HEK293T (cell line): ENCODE measurements around the gene CDADC1.

ENCODE experiments used
- CTCF ChIA-PET: fragments of 350-600 bp; formaldehyde crosslinking; extraction: SDS; loops from one replicate; lab custom pipeline; 2021; ENCODE audit warnings: antibody characterized with exemption, inconsistent platforms; lab: Yijun Ruan, JAX
- POLR2A ChIA-PET: fragments of 350-600 bp; formaldehyde crosslinking; extraction: SDS; loops from one replicate; lab custom pipeline; 2020; ENCODE audit warnings: antibody characterized with exemption, inconsistent platforms; lab: Yijun Ruan, JAX
- DNase-seq: peaks from one replicate; pipeline ENCODE4 v3.0.0; 2012; ENCODE audit warnings: mixed read lengths; ENCODE audit errors: extremely low spot score
- ARNT ChIP-seq: fragments of 450-650 bp; IDR thresholded peaks from 2 replicates; pipeline ENCODE4 v1.6.1; 2017; ENCODE audit warnings: mild to moderate bottlenecking
- BHLHE40 ChIP-seq: fragments of 450-650 bp; IDR thresholded peaks from 2 replicates; pipeline ENCODE4 v1.6.1; 2016; ENCODE audit warnings: mild to moderate bottlenecking, moderate library complexity, borderline replicate concordance
- CTBP1 ChIP-seq: fragments of 450-650 bp; IDR thresholded peaks from 2 replicates; pipeline ENCODE4 v1.6.1; 2016; ENCODE audit warnings: borderline replicate concordance
- ELF4 ChIP-seq: fragments of 450-650 bp; IDR thresholded peaks from 2 replicates; pipeline ENCODE4 v1.6.1; 2017; ENCODE audit warnings: antibody characterized with exemption
- FOXA1 ChIP-seq: fragments of 450-650 bp; IDR thresholded peaks from 2 replicates; pipeline ENCODE4 v1.6.1; 2016; ENCODE audit warnings: mild to moderate bottlenecking
- FOXK2 ChIP-seq: fragments of 450-650 bp; IDR thresholded peaks from 2 replicates; pipeline ENCODE4 v1.6.1; 2016; ENCODE audit warnings: mild to moderate bottlenecking
- FOXM1 ChIP-seq: fragments of 450-650 bp; IDR thresholded peaks from 2 replicates; pipeline ENCODE4 v1.6.1; 2017; ENCODE audit warnings: mild to moderate bottlenecking, borderline replicate concordance
- HDGF ChIP-seq: fragments of 450-650 bp; IDR thresholded peaks from 2 replicates; pipeline ENCODE4 v1.6.1; 2017; ENCODE audit warnings: antibody characterized with exemption, borderline replicate concordance
- L3MBTL2 ChIP-seq: fragments of 450-650 bp; conservative IDR thresholded peaks from 2 replicates; pipeline ENCODE4 v1.6.1; 2016; ENCODE audit warnings: mild to moderate bottlenecking
- LEF1 ChIP-seq: fragments of 450-650 bp; IDR thresholded peaks from 2 replicates; pipeline ENCODE4 v1.6.1; 2017; ENCODE audit warnings: mild to moderate bottlenecking, borderline replicate concordance
- NFRKB ChIP-seq: fragments of 450-650 bp; IDR thresholded peaks from 2 replicates; pipeline ENCODE4 v1.6.1; 2016; ENCODE audit warnings: mild to moderate bottlenecking, moderate library complexity
- PKNOX1 ChIP-seq: fragments of 450-650 bp; IDR thresholded peaks from 2 replicates; pipeline ENCODE4 v1.6.1; 2016
- SP1 ChIP-seq: fragments of 450-650 bp; IDR thresholded peaks from 2 replicates; pipeline ENCODE4 v1.6.1; 2017
- SUZ12 ChIP-seq: fragments of 450-650 bp; IDR thresholded peaks from 2 replicates; pipeline ENCODE4 v1.6.1; 2016; ENCODE audit warnings: mild to moderate bottlenecking
- TARDBP ChIP-seq: fragments of 450-650 bp; IDR thresholded peaks from 2 replicates; pipeline ENCODE4 v1.6.1; 2016
- ZNF384 ChIP-seq: fragments of 450-650 bp; IDR thresholded peaks from 2 replicates; pipeline ENCODE4 v1.6.1; 2016

Gene CDADC1

GRCh38 chr13:49305792-49306425, 58.2 kb downstream of the CDADC1 start:
- TF ChIP-seq PKNOX1 (no peak), ZNF384 (no peak), ARNT (no peak), CTBP1 (no peak), BHLHE40 (no peak), ELF4 (no peak), L3MBTL2 (no peak), HDGF (no peak), SUZ12 (no peak), LEF1 (no peak), FOXM1 (no peak), FOXA1 (no peak), FOXK2 (no peak), SP1 (no peak), TARDBP (no peak), NFRKB (no peak)
- DNase-seq, result no peak
- CTCF ChIA-PET, result no interaction called here
- POLR2A ChIA-PET, result no interaction called here

GRCh38 chr13:49307365-49307764, 59.6 kb downstream of the CDADC1 start:
- ChIA-PET CTCF (interaction anchor here (0.6 kb wide), 1 partner anchor 1797 kb away, joined by 4 read pairs; no protein-coding TSS in a partner anchor), POLR2A (no interaction called here)
- no peak for DNase-seq
- TF ChIP-seq SUZ12 (no peak), PKNOX1 (no peak), FOXM1 (no peak), FOXK2 (no peak), LEF1 (no peak), CTBP1 (no peak), BHLHE40 (no peak), SP1 (no peak), ZNF384 (no peak), HDGF (no peak), ARNT (no peak), L3MBTL2 (no peak), TARDBP (no peak), NFRKB (no peak), ELF4 (no peak), FOXA1 (no peak)

GRCh38 chr13:49308097-49308875, 60.6 kb downstream of the CDADC1 start:
- ChIA-PET CTCF (no interaction called here), POLR2A (no interaction called here)
- TF ChIP-seq SUZ12, result no peak
- TF ChIP-seq ELF4, result no peak
- no peak for TF ChIP-seq FOXM1
- no peak for TF ChIP-seq SP1
- no peak for TF ChIP-seq LEF1
- TF ChIP-seq L3MBTL2, result no peak
- no peak for TF ChIP-seq FOXK2
- no peak for TF ChIP-seq ARNT
- no peak for TF ChIP-seq HDGF
- TF ChIP-seq ZNF384, result no peak
- TF ChIP-seq PKNOX1, result no peak
- no peak for DNase-seq

GRCh38 chr13:49308921-49309408, 61.2 kb downstream of the CDADC1 start:
- ChIA-PET CTCF (no interaction called here), POLR2A (no interaction called here)
- TF ChIP-seq ZNF384, result no peak

DNA sequence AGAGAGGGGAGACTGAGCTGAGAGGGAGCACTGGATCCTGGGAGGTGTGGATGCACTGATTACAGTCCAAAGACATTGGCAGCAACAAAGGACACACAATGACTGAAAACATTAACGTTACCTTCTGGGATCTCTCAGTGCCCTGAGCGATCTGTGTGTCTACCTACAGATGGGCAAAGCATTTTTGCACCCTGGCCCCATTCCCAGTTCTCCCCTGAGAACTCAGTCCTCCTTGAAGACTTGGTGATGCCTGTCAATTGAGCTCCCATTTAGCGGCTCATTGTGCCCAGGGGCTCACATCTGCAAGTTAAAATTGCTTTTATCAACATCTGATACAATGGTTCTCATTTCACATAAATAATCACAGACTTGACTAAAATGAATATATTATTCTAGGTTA, 62.5 kb downstream of the CDADC1 start:
- CTCF ChIA-PET, result no interaction called here
- TF ChIP-seq BHLHE40, result no peak
- TF ChIP-seq PKNOX1, result no peak
- TF ChIP-seq SUZ12, result no peak
- TF ChIP-seq ELF4, result no peak
- TF ChIP-seq ZNF384, result no peak
- TF ChIP-seq HDGF, result no peak
- TF ChIP-seq LEF1, result no peak
- no peak for TF ChIP-seq FOXK2

More at GRCh38 chr13:49308921-49309408, 61.2 kb downstream of the CDADC1 start:
- no peak for DNase-seq

GRCh38 chr13:49311816-49312215, 64.1 kb downstream of the CDADC1 start:
- ChIA-PET CTCF (interaction anchor here (0.6 kb wide), 1 partner anchor 186 kb away, joined by 4 read pairs; no protein-coding TSS in a partner anchor), POLR2A (no interaction called here)
- no peak for TF ChIP-seq LEF1
- TF ChIP-seq FOXM1, result no peak
- TF ChIP-seq NFRKB, result no peak
- TF ChIP-seq FOXA1, result no peak
- no peak for TF ChIP-seq L3MBTL2
- TF ChIP-seq ZNF384, result no peak
- no peak for TF ChIP-seq HDGF
- TF ChIP-seq ELF4, result no peak
- TF ChIP-seq FOXK2, result no peak
- no peak for TF ChIP-seq SUZ12
- TF ChIP-seq BHLHE40, result no peak
- no peak for TF ChIP-seq PKNOX1
- no peak for TF ChIP-seq TARDBP
- no peak for TF ChIP-seq CTBP1
- TF ChIP-seq ARNT, result no peak
- no peak for DNase-seq

More for the DNA sequence above, 62.5 kb downstream of the CDADC1 start:
- no peak for DNase-seq
- POLR2A ChIA-PET, result no interaction called here
